HCEC 1CT (cell line): ENCODE data around the gene RERE.

Source experiments
- DNase-seq: peaks from one replicate; pipeline ENCODE4 v3.0.0-alpha.2; 2017

RERE gene

DNA sequence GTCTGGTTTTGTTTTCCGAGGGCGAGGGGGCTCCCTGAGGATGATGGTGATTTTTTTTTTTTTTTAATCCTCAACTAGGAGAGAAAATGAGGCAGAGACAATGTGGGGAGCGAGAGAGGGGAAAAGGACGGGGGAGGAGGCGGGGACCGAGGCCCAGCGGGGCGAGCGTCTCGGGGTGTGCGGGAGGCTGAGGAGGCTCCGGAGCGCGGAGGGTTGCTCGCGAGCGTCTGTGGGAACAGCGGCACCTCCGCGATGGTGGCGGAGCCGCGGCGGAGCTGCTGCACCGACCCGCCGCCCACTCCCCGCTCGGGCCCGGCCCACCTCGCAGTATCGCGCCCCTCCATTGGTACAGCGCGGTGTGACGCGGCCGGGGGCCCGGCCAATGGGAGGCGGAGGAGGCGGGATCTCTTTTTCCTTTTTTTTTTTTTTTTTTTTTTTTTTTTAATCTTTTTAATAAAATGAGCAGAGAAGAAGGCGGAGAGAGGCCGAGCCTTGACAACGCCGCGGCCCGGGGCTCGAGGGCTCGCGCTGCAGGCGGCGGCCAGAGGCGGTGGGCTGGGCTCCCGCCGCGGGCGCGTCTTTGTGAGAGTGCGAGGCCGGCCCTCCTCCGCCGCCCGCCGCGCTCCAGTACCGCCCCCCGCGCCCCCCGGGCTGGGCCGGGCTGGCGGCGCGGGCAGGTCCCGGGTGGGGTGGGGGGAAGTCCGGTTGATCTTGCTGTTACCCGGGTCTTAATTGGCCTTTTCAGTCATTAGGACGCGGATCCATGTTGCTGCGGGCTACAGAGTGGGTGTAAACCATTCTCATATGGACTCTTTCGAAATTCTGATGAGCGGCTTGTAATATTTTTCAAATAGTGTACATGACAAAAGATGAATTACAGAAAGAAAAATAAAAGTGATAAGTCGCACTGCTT is at the start of gene RERE:
Gene RERE (minus strand): TSS at position 229 of the 913 bp plus-strand sequence.
- peak; percentile 87 for DNase-seq

DNA sequence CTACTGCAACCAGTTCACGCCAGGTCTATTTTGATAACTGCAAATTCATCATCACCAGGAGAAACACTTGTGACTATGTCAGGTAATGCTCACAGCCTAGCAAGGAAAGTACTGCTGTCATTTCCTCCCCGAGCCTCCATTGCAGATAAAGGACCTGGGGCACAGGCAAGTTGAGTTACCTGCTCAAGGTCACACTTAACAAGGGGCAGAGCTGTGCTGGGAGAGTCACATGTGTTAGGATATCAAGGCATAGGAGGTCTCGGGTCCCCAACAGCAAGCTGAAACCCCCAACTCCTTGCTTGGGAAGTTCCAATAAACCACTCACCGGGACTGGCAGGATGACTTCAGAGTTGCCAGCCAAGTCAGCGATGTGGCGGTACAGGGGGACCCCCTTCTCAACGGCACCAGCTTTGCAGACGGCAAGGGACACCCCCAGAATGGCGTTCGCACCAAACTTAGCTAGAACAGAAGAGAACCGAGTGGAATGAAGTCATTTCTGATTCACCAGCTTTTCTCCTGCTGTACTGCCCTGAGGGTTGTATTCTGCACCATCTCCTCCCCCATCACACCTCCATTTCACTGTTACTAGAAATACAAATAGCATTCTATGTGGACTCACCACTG is 49.5 kb upstream of the RERE start:
- no peak for DNase-seq

- DNase-seq = no peak
Observed at GRCh38 chr1:8866173-8866791, 48.8 kb upstream of the RERE start.

DNA sequence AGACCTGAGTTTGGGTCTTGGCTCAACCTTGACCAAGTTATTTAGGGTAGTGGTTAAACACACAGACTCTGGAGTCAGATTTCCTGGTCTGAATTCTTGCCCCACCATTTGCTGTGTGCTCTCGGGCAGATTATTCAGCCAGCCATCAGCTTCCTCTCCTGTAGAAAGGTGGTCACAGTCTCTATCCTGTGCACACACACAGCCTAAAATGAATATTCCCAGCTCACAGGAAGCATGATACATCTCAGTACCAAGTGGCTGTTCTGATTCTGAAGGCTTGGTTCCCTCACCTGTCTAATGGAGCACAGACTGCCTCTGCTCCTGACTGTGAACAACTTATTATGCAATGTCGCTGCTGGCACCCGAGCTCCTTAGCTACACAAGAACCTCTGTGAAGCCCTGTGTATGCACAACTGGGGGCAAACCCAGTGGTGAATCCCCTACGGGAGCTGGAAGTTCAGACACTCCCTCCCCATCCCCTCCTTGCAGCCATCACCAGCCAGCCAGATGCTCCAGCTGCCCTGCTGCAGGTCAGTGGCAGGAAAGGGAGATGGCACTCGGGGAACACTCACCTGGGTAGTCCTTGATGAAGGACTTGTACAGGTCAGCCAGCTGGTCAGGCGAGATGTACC is 47.4 kb upstream of the RERE start:
- no peak for DNase-seq

DNA sequence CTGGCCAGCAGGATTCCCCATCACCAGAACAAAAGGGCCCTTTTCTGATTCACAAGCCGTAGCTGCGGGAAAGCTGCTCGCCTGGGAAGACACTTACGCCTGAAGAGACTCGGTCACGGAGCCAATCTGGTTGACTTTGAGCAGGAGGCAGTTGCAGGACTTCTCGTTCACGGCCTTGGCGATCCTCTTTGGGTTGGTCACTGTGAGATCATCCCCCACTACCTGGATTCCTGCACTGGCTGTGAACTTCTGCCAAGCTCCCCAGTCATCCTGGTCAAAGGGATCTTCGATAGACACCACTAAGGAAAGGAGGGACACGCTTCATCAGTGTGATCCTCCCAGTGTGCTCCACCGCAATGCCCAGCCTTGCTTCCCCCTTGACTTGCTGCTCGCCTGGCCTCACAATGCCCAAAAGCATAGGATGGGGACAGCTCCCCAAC is 46.4 kb upstream of the RERE start:
- no peak for DNase-seq

GRCh38 chr1:8863138-8863537 is 45.7 kb upstream of the RERE start:
- no peak for DNase-seq

DNA sequence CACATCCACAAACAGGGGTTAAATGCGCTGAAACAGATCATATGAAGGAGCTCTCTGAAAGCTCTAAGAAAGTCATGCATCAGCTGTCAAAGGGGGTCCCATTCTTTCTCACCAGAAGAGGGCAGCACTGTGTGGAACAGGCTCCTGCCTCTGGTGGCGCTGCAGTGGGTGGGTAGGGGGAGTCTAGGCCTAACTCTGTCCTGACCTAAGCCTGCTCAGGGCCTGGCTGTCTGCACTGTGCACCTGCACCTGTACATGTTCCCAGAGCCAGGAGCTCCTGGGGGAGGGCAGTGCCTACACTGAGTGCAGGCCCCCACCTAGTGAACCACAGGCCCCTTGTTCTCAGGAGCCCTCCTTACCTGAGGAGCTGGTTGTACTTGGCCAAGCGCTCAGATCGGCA is 45.1 kb upstream of the RERE start:
- DNase-seq = no peak

DNA sequence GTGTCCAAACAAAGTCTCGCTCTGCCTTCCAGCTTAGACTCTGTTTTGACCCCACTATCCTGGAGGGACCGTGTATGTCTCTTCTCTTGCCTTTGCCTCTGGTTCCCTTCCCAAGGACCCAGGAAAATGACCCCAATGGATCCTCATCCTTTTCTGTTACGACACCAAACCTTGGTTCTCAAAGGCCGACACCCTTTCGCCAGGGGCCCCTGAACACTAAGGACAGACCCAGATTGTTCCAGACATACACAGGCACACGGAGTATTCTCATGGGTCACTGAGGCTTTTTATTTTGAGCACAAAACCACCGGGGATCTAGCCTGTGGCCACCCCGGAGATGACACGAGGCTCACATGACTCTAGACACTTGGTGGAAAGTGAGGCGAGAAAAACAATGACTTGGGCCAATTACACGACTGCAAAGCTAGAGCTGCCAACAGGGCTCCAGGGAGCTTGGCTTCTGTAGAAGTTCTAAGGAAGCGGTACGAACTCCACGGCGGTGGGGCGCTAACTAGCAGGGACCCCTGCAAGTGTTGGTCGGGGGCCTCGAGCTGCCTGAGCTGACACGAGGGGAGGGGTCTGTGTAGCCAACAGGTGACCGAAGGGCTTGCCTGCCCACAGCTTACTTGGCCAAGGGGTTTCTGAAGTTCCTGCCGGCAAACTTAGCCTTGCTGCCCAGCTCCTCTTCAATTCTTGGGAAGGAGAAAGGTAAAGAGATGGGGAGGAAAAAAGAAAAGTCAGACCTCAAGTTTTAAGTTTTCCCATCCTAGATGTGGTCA is 43.5 kb upstream of the RERE start:
- DNase-seq = no peak

GRCh38 chr1:8858888-8859706 is 41.7 kb upstream of the RERE start:
- DNase-seq = peak; percentile 63

DNA sequence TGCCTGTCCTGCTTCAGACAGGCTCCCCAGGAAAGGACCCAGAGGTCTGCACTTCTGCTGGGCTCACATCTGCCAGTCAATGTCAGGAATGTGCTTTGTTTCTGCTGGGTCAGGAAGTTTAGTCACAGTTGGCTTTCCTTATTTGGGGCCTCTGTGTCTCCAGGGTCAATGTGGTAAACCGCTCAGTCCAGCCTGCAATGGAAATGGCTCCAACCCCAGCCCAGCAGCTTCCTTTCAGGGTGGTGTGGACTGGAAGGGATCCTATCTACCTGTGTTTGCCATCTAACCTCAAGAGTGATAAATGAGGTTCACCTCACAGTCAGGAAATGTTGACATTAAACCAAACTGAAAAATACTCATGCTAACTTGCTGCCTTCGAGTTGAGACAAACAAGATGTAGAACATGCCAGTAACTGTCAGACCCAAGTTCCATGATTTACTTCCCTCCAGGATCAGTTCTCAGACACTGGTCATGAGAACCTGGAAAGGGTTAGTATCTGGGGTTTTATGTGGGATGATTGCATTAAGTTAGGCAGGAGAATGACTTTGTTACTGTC is 40.8 kb upstream of the RERE start:
- DNase-seq = peak; percentile 87

- DNase-seq = no peak
Observed at GRCh38 chr1:8856689-8857412, 39.4 kb upstream of the RERE start.

GRCh38 chr1:8854240-8854639 is 36.8 kb upstream of the RERE start:
- no peak for DNase-seq

- no peak for DNase-seq
Observed at GRCh38 chr1:8851060-8851459, 33.6 kb upstream of the RERE start.

- peak; percentile 89 for DNase-seq
Observed at GRCh38 chr1:8848663-8849386, 31.4 kb upstream of the RERE start.

DNA sequence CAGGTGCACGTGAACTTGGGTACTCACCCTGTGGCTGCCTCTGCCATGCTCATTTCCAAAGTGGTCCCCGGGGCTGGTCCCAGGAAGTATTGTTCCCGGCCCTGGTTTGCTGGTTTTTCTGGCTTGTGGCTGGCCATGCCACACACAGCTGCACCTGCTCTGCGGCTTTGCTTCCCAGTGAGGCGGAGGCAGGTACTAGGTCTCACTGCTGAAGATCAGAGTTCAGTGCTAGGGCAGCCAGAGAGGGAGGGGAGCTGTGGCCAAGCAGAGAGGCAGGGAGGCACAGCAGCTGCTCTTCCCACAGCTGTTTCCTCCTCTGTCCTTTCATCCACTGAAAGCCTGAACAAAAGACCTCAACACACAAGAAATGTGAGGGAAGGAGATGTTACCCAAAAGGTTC is 30.6 kb upstream of the RERE start:
- no peak for DNase-seq

DNA sequence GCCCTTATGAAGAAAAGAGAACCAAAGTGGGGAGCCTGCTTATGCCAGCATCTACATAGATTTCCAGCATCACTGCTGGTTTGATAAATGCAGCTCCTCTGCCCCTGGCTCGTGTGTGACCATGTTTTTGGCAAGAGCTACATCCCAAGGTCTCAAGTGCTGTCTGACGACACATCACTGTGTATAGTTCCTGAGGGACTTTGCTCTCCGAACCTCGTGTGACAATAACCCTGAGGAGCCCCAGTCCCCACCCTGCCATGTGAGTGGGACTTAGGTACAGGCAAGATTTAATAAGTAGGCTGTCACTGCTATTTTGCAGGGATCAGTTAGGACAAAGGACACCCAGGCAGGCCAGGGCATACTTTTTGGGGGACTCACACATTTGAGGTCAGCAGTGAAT is 28.8 kb upstream of the RERE start:
- no peak for DNase-seq

- no peak for DNase-seq
Observed at GRCh38 chr1:8845104-8846097, 28.0 kb upstream of the RERE start.

- DNase-seq = no peak
Observed at GRCh38 chr1:8844501-8845006, 27.1 kb upstream of the RERE start.
